Fibroblast of skin of right biceps (primary cell): ENCODE measurements around the gene FAM3D.

Source experiments
- DNase-seq: peaks from one replicate; pipeline ENCODE4 v3.0.0-alpha.2; 2013

Gene FAM3D

GRCh38 chr3:58652624-58653023 is 13.9 kb downstream of the FAM3D start:
- DNase-seq, result no peak

GRCh38 chr3:58651276-58651675 is 15.3 kb downstream of the FAM3D start:
- DNase-seq, result no peak

- DNase-seq, result no peak
These were observed 19.0 kb downstream of the FAM3D start for GRCh38 chr3:58647381-58648141.

DNA sequence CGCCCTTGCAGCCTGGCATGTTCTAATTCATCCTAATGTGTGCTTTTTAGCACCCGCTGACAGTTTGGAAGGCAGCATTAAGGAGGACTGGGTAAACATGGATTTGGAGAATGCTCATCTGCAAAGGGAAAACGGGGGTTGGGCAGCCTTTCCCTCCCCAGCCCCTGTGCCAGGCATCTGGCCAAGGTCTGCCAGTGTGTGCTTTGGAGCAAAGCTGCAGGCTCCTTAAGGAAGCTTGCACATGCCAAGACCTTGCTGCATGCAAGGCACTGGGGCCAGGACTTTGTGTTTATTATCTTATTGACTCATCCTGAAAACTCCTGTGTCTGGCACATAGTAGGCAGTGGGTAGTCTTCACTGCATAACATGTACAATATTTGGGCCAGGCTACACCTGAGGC is 20.1 kb downstream of the FAM3D start:
- DNase-seq, result no peak

DNA sequence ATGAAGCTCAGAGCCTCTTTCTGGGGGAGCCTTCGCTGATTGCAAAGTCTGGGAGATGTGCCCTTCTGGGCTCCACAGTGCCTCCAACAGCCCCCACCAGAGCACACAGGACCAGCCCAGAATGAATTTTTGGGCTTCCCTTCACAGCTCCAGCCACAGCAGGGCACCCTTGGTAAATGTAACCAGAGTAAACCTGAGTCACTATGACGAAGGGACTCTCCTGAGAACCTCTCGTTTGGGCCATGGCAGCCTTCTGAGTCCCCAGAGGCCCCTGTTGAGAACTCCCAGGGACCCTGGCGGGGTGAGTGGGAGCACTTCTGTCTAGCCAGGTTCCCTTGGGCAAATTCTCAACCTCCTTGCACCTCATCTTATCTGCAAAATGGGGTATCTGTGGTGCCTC is 20.8 kb downstream of the FAM3D start:
- DNase-seq, result no peak

DNA sequence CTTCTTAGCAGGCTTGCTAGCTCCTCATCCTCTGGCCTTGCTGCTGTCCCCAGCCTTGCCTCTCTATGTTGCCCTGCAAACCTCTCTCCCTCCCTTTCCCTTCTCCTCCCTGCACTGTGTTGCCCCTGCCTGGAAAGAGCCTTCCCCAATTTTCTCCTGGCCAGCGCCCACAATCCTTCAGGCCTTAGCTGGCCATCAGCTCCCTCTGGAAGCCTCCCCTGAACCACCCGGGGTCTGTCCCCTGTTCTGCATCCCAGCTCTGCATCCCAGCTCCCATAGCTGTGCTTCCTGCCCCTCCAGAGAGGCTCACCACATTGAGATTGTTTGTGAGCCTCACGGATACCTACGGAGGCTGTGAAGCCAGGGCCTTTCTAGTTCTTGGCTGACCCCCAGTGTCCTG is 23.7 kb downstream of the FAM3D start:
- no peak for DNase-seq

DNA sequence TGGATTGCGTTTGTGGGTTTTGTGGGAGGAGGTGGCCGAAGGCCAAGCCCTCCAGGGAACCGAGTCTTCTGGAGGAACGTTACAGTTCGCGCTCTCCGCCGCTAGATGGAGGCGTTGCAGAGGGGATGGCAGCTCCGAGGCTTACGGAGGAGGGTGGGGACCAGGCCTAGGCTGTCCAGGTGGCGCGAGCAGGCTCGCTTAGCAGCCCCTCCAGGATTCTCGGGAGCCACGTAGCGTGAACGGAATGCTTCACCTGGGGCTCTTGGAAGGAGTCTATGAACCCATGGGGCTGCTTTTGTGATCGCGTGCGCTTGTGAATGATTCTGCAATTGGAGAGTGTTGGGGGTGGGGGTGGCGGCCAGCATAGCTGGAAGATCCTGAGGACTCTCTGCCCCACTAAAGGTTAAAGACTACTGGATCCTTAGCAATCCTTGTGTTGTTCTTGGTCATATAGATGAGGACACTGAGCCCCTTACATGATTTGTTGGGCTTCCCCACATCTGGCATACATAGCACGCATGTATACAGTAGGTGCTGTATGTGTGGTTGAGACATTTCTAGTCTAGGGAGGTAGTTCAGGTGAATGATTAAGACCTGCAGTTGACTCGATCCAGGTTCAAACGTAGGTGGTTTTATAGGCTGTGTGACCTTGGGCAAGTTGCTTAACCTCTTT is 25.7 kb downstream of the FAM3D start:
- DNase-seq, result peak; percentile 71

DNA sequence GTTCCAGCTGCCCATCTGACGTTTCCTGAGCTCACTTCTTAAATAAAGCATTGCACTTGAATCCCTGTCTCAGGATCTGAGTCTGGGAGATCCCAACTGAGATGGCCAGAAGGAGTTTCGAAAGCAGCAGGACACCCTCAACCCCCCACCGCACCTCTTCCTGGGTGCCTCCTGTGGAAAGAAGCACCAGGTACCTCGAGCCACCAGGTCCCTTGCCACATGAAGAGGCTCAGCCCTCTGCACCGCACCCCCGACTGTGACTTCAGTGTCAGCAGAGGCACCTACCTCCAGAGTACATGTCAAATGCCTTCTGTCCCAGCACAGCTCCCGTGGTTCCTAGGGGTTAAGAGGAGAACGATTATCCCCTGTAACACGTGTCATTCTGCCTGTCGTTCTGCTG is 26.7 kb downstream of the FAM3D start:
- DNase-seq, result no peak

DNA sequence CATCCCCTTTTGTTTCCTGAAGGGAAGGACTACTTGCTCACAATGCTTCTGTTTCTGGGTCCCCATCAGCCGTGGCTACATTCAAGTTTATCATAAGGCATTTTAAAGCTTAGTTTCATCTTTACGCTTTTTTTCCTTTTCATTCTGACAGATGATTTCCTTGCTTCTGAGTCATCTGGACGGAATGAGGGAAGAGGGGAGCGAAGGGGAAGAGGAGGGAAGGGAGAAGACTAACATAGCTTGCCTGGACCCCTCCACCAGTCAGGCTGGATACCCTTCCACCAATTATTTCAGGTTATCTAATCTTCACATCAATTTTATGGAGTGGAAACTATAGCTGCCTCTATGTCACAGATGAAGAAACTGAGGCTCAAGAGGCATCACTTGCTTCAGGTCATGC is 27.6 kb downstream of the FAM3D start:
- DNase-seq, result peak; percentile 61

GRCh38 chr3:58638591-58638990 is 28.0 kb downstream of the FAM3D start:
- DNase-seq, result no peak

DNA sequence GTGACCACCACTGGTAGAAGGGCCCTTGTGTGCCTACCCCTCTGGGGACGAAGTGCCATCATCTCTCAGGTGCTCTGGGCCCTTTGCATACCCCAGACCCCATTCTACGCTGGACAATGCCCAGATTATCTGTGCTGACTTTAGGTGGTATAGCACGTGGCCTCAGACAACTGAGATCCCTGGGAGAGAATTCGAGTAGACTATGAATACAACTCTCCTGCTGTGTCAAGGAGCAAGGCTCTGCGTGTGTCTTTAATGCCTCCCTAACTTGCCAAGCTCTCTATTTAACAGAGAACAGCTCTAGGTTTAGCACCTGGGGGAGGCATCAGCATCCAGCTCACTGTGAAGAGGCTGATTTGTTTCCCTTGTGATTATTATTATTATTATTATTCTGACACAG is 29.1 kb downstream of the FAM3D start:
- no peak for DNase-seq

DNA sequence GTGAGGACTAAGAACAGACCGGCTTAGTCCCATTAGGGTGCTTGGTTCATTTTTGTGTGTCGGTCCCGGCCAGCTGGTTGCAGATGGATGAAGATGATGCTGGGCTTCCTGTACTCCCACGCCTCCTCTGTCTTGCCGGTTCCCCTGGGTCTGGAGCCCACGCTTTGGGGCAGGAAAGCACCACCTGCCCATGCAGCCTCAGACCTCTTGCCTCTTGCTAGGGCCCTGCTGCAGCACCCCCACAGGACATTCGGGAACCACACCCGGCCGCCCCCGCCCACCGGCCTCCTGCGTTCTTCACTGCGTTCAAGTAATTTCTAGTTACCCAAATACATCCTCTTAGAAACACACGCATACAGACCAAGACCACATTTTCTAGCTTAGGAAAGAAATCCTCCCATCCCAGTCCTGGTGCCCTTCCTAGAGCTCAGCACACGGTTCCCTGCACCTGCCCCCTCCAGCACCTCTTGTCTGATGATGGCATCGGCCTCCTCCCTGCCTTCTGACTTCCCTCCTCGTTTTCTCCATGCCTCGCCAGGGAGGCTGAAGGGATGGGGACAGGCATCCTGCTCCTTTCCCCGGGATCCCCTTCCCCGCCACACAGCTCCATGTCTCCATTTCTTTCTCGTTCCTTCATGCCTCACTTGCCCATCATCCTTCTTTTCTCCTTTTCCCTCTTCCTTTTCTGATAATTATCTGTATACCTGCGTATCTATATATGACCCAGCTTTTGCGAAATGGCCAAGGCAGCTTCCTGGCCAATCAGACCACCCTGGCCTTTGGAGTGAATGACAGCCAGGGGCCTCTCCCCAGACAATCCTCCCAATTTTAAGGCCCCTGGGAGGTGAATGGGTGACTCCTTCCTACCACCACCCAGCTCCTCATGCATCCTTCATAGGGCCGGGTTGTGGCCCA is 30.9 kb downstream of the FAM3D start:
- DNase-seq, result no peak

DNA sequence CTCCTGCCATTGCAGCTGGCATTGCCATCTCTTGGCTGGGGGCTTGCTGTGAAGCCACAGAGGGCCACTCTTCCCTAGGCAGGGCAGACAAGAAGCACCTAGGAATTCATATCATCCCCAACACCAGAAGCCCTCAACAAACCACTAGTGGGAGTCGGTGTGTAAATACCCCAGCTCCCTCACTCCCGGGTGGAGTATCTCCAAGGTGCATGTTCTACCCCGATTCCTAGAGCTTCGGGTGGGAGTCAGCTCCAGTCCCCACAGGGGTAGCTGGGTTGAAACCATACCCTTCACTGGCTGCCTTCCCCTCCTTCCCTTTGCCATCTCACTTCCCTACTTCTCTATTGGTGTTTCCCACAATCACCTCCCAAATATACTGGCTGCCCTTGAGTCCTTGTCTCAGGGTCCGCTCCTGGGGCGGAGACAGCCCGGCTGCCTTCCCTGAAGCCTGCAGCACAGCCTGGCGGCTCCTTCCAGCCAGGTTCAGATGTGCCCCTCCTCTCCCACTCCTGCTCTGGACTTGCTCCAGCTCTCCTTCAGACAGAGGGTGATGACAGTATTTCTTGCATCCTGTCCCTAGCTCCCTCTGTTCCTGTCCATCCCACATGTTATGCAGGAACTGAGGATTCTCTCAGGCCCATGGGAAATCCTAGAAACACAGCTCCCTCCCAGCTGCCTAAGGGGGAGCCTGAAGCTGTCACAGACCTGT is 33.3 kb downstream of the FAM3D start:
- DNase-seq, result peak; percentile 45

GRCh38 chr3:58631742-58632141 is 34.8 kb downstream of the FAM3D start:
- DNase-seq, result no peak

GRCh38 chr3:58630710-58631092 is 35.9 kb downstream of the FAM3D start:
- DNase-seq, result no peak

DNA sequence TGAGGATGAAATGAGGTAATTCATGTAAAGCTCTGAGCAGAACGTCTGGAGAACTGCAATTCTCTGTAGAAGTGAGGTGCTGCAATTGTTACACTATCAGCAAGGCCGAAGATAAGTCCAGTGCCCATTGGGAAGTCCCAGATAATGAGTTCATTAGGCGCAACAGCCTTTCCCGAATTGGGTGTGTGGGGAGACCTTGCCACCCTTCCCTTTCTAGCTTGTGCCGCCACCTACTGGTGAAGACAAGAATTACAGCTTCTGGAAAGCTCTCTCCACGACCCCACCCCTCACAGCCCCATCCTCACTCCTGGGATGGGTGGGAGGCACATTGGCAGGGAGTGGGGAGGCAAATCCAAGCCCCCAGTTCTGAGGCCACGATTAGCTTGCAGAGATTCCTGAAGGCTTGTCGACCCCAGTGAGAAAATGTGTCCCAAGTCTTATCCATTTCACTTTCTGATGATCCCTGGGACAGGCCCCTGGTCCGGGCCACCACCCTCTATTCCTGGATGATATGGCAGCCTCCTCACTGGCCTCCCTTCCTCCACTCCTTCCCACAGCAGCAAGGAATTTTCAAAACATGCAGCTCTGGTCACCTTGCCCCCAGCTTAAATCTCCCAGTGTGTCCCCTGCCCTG is 36.4 kb downstream of the FAM3D start:
- peak; percentile 67 for DNase-seq

DNA sequence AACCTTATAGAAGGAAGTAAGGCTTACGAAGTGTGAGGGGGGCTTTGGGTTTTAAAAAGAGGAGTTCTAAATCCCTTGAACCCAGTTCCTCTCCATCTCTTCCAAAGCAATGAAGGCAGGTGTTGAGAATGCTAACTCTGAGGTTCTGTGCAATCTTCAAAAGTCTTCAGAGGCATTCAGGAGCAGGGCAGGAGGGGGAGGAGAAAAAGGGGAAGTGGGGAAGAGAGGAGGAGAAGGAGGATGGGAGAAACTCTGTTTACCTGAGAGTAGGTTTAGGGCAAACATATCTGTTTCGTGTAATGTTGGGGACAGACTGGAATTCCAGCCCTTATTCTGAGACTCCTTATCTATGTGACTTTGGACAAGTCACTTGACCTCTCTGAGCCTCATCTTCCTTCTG is 36.9 kb downstream of the FAM3D start:
- DNase-seq, result no peak

DNA sequence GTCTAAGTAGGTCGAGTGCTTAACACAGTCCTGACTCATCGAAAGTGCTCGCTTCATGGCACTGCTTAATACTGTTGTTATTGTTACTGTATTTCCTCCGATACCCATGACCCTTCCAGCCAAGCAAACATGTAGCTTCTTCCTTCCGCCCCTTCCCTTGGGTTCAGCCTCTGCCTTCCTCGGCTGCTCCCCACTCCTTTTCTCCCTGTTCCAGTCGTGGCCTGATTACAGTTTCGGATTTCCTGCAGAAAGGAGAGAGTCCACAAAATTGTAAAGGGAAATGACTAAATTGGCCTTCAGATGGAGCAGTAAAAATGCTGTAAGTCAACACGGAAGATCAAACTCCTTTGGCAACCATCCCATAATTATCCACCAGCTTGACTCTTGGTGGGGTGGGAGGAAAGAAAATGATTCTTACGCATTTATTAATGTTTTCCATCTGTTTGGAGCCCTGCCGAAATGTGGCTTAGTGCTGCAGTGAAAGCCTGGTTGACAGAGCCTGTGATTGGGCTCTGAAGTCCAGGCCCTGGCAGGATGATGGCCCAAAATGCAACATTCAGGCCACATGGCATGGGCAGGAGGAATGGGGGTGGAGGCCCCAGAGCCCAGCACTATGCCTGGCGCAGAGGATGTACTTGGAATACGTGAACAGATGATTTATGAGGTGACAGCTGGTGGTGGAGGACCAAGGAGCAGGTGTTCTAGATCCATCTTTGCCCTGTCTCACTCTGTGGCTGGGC is 37.6 kb downstream of the FAM3D start:
- peak; percentile 99 for DNase-seq

DNA sequence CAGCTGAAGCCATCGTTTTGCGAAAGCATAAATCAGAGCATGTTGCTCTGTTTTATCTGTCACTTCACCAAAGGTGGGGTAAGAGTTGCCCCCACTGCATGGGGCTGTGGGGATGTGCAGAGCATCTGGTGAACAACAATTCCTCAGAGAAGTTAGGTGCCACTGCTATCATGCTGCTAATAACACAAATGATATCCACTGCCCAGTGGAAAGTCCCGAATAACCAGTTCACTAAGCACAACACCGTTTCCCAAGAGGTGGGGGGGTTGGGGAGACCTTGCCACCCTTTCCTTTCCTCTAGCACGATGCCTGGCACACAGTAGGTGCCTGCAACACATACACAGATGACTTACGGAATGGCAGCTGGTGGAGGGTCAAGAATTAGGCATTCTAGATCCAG is 38.6 kb downstream of the FAM3D start:
- no peak for DNase-seq

GRCh38 chr3:58627570-58627885 is 39.0 kb downstream of the FAM3D start:
- no peak for DNase-seq

GRCh38 chr3:58626841-58627569 is 39.6 kb downstream of the FAM3D start:
- no peak for DNase-seq
